Activated CD4-positive, alpha-beta T cell treated with anti-CD3 and anti-CD28 coated beads, Interleukin-2, amount 10 ng/mL, durations not matched to agents 24 days and 14 days (primary cell): ENCODE data around the gene PINLYP. TPM values are rescaled to one million over a fixed set of nuclear protein-coding genes. Genes with fewer than 3 reads are reported as not detected.
"Not testable (repeated sequence)": the region's sequence is repeated elsewhere in the genome, so short reads cannot be mapped to it uniquely, and the experiment has no call there.

Source experiments
- DNase-seq: peaks from one replicate; pipeline ENCODE4 v3.0.0; 2022
- H3K27ac Mint-ChIP-seq: one replicate; pipeline ENCODE4 v1.8.0; 2022; ENCODE audit warnings: mild to moderate bottlenecking, mixed read lengths
- H3K27me3 Mint-ChIP-seq: one replicate; pipeline ENCODE4 v1.8.0; 2022; ENCODE audit warnings: mixed read lengths
- H3K36me3 Mint-ChIP-seq: one replicate; pipeline ENCODE4 v1.8.0; 2022; ENCODE audit warnings: low read depth, mild to moderate bottlenecking, mixed read lengths
- H3K4me1 Mint-ChIP-seq: one replicate; pipeline ENCODE4 v1.8.0; 2021; ENCODE audit warnings: mixed read lengths
- H3K4me3 Mint-ChIP-seq: one replicate; pipeline ENCODE4 v1.8.0; 2022; ENCODE audit warnings: mild to moderate bottlenecking, moderate library complexity, mixed read lengths
- H3K9me3 Mint-ChIP-seq: one replicate; pipeline ENCODE4 v1.8.0; 2021; ENCODE audit warnings: mixed read lengths
- intact Hi-C: fragments of 100-400 bp; cut with micrococcal nuclease; formaldehyde crosslinking; loops from one replicate; pipeline ENCODE4 v1.15.1; 2023
- total RNA-seq: library from RNA; stranded (reverse); gene quantifications from 2 replicates; pipeline ENCODE4 v1.2.3, GENCODE V29; 2022

Gene PINLYP
- total RNA-seq, 1 donor from 2014 or later: 7.9 TPM

- Mint-ChIP-seq H3K27ac (peak within 1 kb of the TSS; percentile 96), H3K27me3 (no peaks in the 10 kb centered on the region), H3K4me1 (peaks cover 33% of the 10 kb centered on the region), H3K4me3 (peak within 1 kb of the TSS; percentile 96), H3K9me3 (no peaks in the 10 kb centered on the region), H3K36me3 (peaks cover 34% of the 10 kb centered on the region)
- intact Hi-C loops: loop anchor here (1.0 to 10.0 kb wide), 7 partner anchors 21 to 909 kb away; partner anchors contain the start of genes ETHE1, PINLYP, SMG9 and XRCC1
- DNase-seq: peak; percentile 100
These were observed 20.6 kb downstream of the PINLYP start, which contains the start of the genes IRGQ and ZNF576 for GRCh38 chr19:43595999-43596841. Gene IRGQ (minus strand): TSS chr19:43596134. CDS start chr19:43595338, 796 bp downstream. Gene ZNF576 (plus strand): TSS chr19:43596595. CDS start chr19:43597109, 514 bp downstream.

DNA sequence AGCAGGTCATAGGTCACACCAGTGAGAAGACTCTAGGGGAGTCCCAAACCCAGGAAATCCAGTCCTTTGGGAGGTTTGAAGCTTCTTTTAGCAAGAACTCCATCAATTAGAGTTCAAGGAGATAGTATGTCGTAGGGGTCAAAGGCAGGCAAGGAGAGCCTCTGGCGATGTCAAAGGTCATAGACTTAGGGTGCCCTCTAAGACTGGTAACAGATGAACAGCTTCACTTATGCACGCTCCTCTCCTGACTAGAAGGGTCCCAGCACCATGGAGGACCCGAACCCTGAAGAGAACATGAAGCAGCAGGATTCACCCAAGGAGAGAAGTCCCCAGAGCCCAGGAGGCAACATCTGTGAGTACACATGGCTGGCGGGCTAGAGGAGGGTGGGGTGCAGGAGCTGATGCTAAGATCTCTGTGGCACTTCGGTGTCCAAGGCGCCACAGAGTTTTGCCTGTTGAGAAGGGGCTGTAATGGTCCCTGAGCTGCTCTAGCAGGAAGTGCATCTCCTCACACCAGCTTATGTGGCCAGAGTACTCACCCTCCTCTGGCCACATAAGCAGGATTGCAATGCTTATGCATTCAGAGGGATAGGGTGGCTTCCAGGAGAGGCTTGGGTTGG is 21.4 kb downstream of the PINLYP start:
- DNase-seq: no peak

DNA sequence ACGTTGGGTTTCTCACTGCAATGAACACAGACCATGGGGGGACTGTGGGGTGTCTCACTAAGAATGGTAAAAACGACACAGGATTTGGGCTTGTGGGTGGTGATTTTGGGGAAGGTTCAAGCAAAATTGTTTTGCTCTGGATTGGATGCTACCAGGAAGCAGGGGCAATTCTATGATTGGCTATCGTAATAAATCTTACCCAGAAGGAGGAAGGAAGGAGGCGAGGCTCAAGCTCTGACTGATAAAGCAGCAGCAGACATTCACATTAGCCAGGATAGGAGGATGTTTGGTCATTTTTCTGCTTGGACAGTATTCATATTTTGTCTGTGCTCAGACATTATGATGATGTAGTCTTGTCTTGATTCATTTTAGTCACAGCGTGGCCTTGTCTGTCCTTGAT is 22.3 kb downstream of the PINLYP start:
- Mint-ChIP-seq H3K36me3 (peaks cover 29% of the 10 kb centered on the region), H3K4me3 (peak overlapping the region; percentile 96), H3K27me3 (no peaks in the 10 kb centered on the region), H3K4me1 (peaks cover 33% of the 10 kb centered on the region), H3K27ac (peak overlapping the region; percentile 96), H3K9me3 (no peaks in the 10 kb centered on the region)
- DNase-seq: no peak
- intact Hi-C loops: loop anchor here (2.0 to 10.0 kb wide), 4 partner anchors 65 to 907 kb away; partner anchors contain the start of genes SMG9, ZNF180 and ZNF575

More for the DNA sequence above, 21.4 kb downstream of the PINLYP start:
- peaks cover 32% of the 10 kb centered on the region for H3K36me3 Mint-ChIP-seq
- H3K4me3 Mint-ChIP-seq: peak overlapping the region; percentile 96
- intact Hi-C loops: loop anchor here (1.0 to 10.0 kb wide), 7 partner anchors 22 to 908 kb away; partner anchors contain the start of genes ETHE1, PINLYP, SMG9 and XRCC1
- no peaks in the 10 kb centered on the region for H3K9me3 Mint-ChIP-seq
- H3K4me1 Mint-ChIP-seq: peaks cover 33% of the 10 kb centered on the region
- no peaks in the 10 kb centered on the region for H3K27me3 Mint-ChIP-seq
- peak overlapping the region; percentile 96 for H3K27ac Mint-ChIP-seq

- Mint-ChIP-seq H3K27me3 (no peaks in the 10 kb centered on the region), H3K36me3 (peaks cover 23% of the 10 kb centered on the region)
These were observed 23.0 kb downstream of the PINLYP start for GRCh38 chr19:43598445-43599240.

GRCh38 chr19:43599635-43600295 is 24.2 kb downstream of the PINLYP start:
- peaks cover 25% of the 10 kb centered on the region for H3K4me1 Mint-ChIP-seq
- intact Hi-C loops: loop anchor here (10.0 kb wide), 1 partner anchor 905 kb away; the partner anchor contains the start of gene ZNF180
- no peaks in the 10 kb centered on the region for H3K27me3 Mint-ChIP-seq
- H3K36me3 Mint-ChIP-seq: peaks cover 21% of the 10 kb centered on the region
- no peak overlapping the region for H3K27ac Mint-ChIP-seq
- no peak for DNase-seq
- H3K4me3 Mint-ChIP-seq: no peak overlapping the region
- H3K9me3 Mint-ChIP-seq: no peaks in the 10 kb centered on the region

More at GRCh38 chr19:43598445-43599240, 23.0 kb downstream of the PINLYP start:
- intact Hi-C loops: loop anchor here (10.0 kb wide), 1 partner anchor 906 kb away; the partner anchor contains the start of gene ZNF180
- Mint-ChIP-seq H3K4me3 (no peak overlapping the region), H3K4me1 (peaks cover 29% of the 10 kb centered on the region), H3K27ac (peak overlapping the region; percentile 29), H3K9me3 (no peaks in the 10 kb centered on the region)
- no peak for DNase-seq

GRCh38 chr19:43600326-43600725 is 24.7 kb downstream of the PINLYP start:
- H3K4me3 Mint-ChIP-seq, H3K27me3 Mint-ChIP-seq, DNase-seq, intact Hi-C loops, H3K27ac Mint-ChIP-seq, H3K9me3 Mint-ChIP-seq: not testable (repeated sequence)
- H3K4me1 Mint-ChIP-seq: peaks cover 25% of the 10 kb centered on the region
- H3K36me3 Mint-ChIP-seq: peaks cover 19% of the 10 kb centered on the region

GRCh38 chr19:43605875-43606568 is 30.4 kb downstream of the PINLYP start:
- intact Hi-C loops: no loop called here
- Mint-ChIP-seq H3K27ac (no peak overlapping the region), H3K9me3 (no peaks in the 10 kb centered on the region), H3K4me3 (no peak overlapping the region), H3K27me3 (no peaks in the 10 kb centered on the region), H3K36me3 (peaks cover 2% of the 10 kb centered on the region), H3K4me1 (no peaks in the 10 kb centered on the region)
- no peak for DNase-seq

- H3K4me3 Mint-ChIP-seq: no peak overlapping the region
- H3K27me3 Mint-ChIP-seq: no peaks in the 10 kb centered on the region
- no peaks in the 10 kb centered on the region for H3K9me3 Mint-ChIP-seq
- intact Hi-C loops: no loop called here
- peaks cover 2% of the 10 kb centered on the region for H3K36me3 Mint-ChIP-seq
- no peak for DNase-seq
- no peaks in the 10 kb centered on the region for H3K4me1 Mint-ChIP-seq
- H3K27ac Mint-ChIP-seq: no peak overlapping the region
These were observed 31.1 kb downstream of the PINLYP start for GRCh38 chr19:43606569-43607229.

DNA sequence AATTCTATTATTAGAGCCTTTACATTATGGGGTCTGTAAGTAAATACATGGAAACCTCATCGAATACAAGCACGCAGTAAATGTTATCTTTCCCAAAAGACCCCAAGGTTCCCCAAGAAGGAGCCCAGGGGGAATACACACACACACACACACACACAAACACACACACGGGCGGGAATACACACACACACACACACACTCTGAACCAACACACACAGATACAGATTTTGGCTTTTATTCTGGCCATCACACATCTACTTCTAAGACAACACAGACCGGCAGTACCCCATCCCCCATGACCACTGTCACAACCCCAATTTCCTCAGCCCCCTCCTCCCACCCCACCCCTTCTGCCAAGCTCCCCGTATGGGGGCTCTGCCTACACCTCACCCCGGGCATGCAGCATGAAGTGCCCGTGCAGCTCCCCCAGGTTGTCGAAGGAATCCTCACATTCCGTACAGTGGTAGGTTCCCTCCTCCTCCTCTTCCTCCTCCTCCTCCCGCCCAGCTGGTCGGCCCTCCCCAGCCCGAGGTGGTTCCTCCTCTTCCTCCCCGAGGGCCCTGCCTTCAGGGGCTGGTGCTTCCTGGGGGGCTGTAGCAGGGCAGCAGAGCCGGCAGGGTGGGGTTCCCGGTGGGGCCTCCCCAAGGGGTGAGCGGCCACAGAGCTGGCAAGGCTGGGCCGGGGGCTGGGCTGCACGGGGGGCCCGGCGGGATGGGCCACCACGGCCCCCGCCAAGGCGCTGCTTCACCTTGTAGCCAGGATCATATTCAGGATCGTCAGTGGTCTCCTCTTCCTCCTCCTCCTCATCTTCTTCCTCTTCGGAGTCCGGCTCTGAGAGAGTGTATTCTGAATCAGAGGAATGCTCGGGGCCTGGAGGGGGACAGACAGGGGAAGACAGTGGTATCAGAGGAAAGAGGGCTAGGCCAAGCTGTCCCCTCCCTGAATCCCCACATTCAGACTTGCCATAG is 31.9 kb downstream of the PINLYP start:
- no peak overlapping the region for H3K4me3 Mint-ChIP-seq
- DNase-seq: no peak

DNA sequence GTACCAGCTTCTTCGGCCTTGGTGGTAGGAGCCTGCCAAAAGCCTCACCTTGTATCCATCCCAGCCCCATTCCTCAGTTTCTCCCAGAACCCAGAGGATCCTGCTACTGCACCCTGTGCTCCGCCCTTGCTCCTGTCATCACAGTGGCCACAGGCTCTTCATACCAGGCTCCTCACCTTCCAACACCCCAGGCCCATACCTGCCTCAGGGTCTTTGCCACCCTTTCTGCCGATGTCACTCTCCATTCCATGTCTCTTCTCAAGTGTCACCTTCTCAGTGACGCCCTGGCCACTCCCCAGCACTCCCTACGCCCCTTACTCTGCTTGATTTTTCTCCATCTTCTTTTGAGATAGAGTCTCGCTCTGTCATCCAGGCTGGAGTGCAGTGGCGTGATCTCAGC is 34.3 kb downstream of the PINLYP start:
- intact Hi-C loops: no loop called here
- Mint-ChIP-seq H3K27ac (no peak overlapping the region), H3K4me1 (peaks cover 2% of the 10 kb centered on the region), H3K4me3 (no peak overlapping the region), H3K36me3 (peaks cover 10% of the 10 kb centered on the region), H3K9me3 (no peaks in the 10 kb centered on the region), H3K27me3 (no peaks in the 10 kb centered on the region)
- no peak for DNase-seq

More for the DNA sequence above, 31.9 kb downstream of the PINLYP start:
- intact Hi-C loops: no loop called here
- Mint-ChIP-seq H3K27me3 (no peaks in the 10 kb centered on the region), H3K36me3 (peaks cover 6% of the 10 kb centered on the region), H3K27ac (no peak overlapping the region), H3K4me1 (no peaks in the 10 kb centered on the region), H3K9me3 (no peaks in the 10 kb centered on the region)

GRCh38 chr19:43610493-43610892 is 34.9 kb downstream of the PINLYP start:
- H3K27ac Mint-ChIP-seq: no peak overlapping the region
- H3K9me3 Mint-ChIP-seq: no peaks in the 10 kb centered on the region
- peaks cover 2% of the 10 kb centered on the region for H3K4me1 Mint-ChIP-seq
- intact Hi-C loops: no loop called here
- peaks cover 10% of the 10 kb centered on the region for H3K36me3 Mint-ChIP-seq
- no peak overlapping the region for H3K4me3 Mint-ChIP-seq
- no peak for DNase-seq
- H3K27me3 Mint-ChIP-seq: no peaks in the 10 kb centered on the region
